Measurements from ENCODE around the gene ASB1. TPM values are rescaled to one million over a fixed set of nuclear protein-coding genes. Genes with fewer than 3 reads are reported as not detected.
"Not testable (repeated sequence)": the region's sequence is repeated elsewhere in the genome, so short reads cannot be mapped to it uniquely, and the experiment has no call there.

Gene ASB1
- total RNA-seq, 2 donors from 2014 or later: 50.2 to 63.3 TPM

GRCh38 chr2:238438856-238439849 lies 12.4 kb downstream of the ASB1 start:
- DNase-seq (ENCODE audit: low spot score) (no peak), ATAC-seq (peak in 1 of 2 donors; percentile 85)
- H3K4me3 Mint-ChIP-seq: peak overlapping the region; percentile 52
- peaks cover 46% of the 10 kb centered on the region in 2 donors for H3K4me1 Mint-ChIP-seq (ENCODE audit: low read depth in 2 of 2)
- peaks cover 30% of the 10 kb centered on the region for H3K36me3 Mint-ChIP-seq
- H3K9me3 Mint-ChIP-seq: no peaks in the 10 kb centered on the region
- H3K27me3 Mint-ChIP-seq: no peaks in the 10 kb centered on the region
- peak overlapping the region in 1 of 2 donors; percentile 61 for H3K27ac Mint-ChIP-seq

GRCh38 chr2:238439917-238440316 lies 13.2 kb downstream of the ASB1 start:
- peak overlapping the region; percentile 52 for H3K4me3 Mint-ChIP-seq
- no peaks in the 10 kb centered on the region for H3K27me3 Mint-ChIP-seq
- peaks cover 35% of the 10 kb centered on the region for H3K36me3 Mint-ChIP-seq
- ATAC-seq (peak in 1 of 2 donors; percentile 49), DNase-seq (ENCODE audit: low spot score) (no peak)
- peaks cover 40 to 46% of the 10 kb centered on the region in 2 donors for H3K4me1 Mint-ChIP-seq (ENCODE audit: low read depth in 2 of 2)
- H3K27ac Mint-ChIP-seq: peak overlapping the region; percentile 23 to 61
- H3K9me3 Mint-ChIP-seq: no peaks in the 10 kb centered on the region

GRCh38 chr2:238440331-238440730 lies 13.6 kb downstream of the ASB1 start:
- H3K4me3 Mint-ChIP-seq: peak overlapping the region; percentile 52
- H3K27ac Mint-ChIP-seq: peak overlapping the region; percentile 23 to 61
- ATAC-seq: no peak

GRCh38 chr2:238440767-238441166 lies 14.0 kb downstream of the ASB1 start:
- H3K36me3 Mint-ChIP-seq: peaks cover 41% of the 10 kb centered on the region
- no peak overlapping the region for H3K4me3 Mint-ChIP-seq
- peaks cover 40 to 46% of the 10 kb centered on the region in 2 donors for H3K4me1 Mint-ChIP-seq (ENCODE audit: low read depth in 2 of 2)
- no peak for ATAC-seq
- no peaks in the 10 kb centered on the region for H3K27me3 Mint-ChIP-seq
- H3K27ac Mint-ChIP-seq: peak overlapping the region; percentile 47 to 61
- no peak for DNase-seq (ENCODE audit: low spot score)
- no peaks in the 10 kb centered on the region for H3K9me3 Mint-ChIP-seq

More at GRCh38 chr2:238440331-238440730, 13.6 kb downstream of the ASB1 start:
- Mint-ChIP-seq H3K4me1 (ENCODE audit: low read depth in 2 of 2) (peaks cover 40 to 46% of the 10 kb centered on the region in 2 donors), H3K27me3 (no peaks in the 10 kb centered on the region), H3K36me3 (peaks cover 37% of the 10 kb centered on the region), H3K9me3 (no peaks in the 10 kb centered on the region)
- DNase-seq (ENCODE audit: low spot score): no peak

GRCh38 chr2:238441262-238442114 lies 14.8 kb downstream of the ASB1 start:
- DNase-seq (ENCODE audit: low spot score) (no peak), ATAC-seq (no peak)
- Mint-ChIP-seq H3K9me3 (no peaks in the 10 kb centered on the region), H3K27ac (peak overlapping the region in 1 of 2 donors; percentile 47), H3K36me3 (peaks cover 39% of the 10 kb centered on the region), H3K4me1 (ENCODE audit: low read depth in 2 of 2) (peaks cover 37 to 40% of the 10 kb centered on the region in 2 donors), H3K27me3 (no peaks in the 10 kb centered on the region), H3K4me3 (no peak overlapping the region)

GRCh38 chr2:238442257-238442656 lies 15.5 kb downstream of the ASB1 start:
- H3K27me3 Mint-ChIP-seq; ATAC-seq; H3K4me3 Mint-ChIP-seq; H3K9me3 Mint-ChIP-seq; DNase-seq (ENCODE audit: low spot score): not testable (repeated sequence)
- Mint-ChIP-seq H3K27ac (peak overlapping the region in 1 of 2 donors; percentile 50), H3K36me3 (peaks cover 39% of the 10 kb centered on the region), H3K4me1 (ENCODE audit: low read depth in 2 of 2) (peaks cover 38 to 43% of the 10 kb centered on the region in 2 donors)

GRCh38 chr2:238444242-238444641 lies 17.5 kb downstream of the ASB1 start:
- Mint-ChIP-seq H3K4me1 (ENCODE audit: low read depth in 2 of 2) (peaks cover 37 to 43% of the 10 kb centered on the region in 2 donors), H3K27ac (no peak overlapping the region), H3K36me3 (peaks cover 34% of the 10 kb centered on the region), H3K27me3 (no peaks in the 10 kb centered on the region), H3K4me3 (no peak overlapping the region), H3K9me3 (no peaks in the 10 kb centered on the region)
- ATAC-seq (no peak), DNase-seq (ENCODE audit: low spot score) (no peak)

GRCh38 chr2:238445409-238446190 lies 18.9 kb downstream of the ASB1 start:
- peaks cover 29 to 33% of the 10 kb centered on the region in 2 donors for H3K4me1 Mint-ChIP-seq (ENCODE audit: low read depth in 2 of 2)
- no peaks in the 10 kb centered on the region for H3K27me3 Mint-ChIP-seq
- ATAC-seq (no peak), DNase-seq (ENCODE audit: low spot score) (no peak)
- H3K27ac Mint-ChIP-seq: no peak overlapping the region
- no peaks in the 10 kb centered on the region for H3K9me3 Mint-ChIP-seq
- no peak overlapping the region for H3K4me3 Mint-ChIP-seq
- H3K36me3 Mint-ChIP-seq: peaks cover 33% of the 10 kb centered on the region

- no peak for ATAC-seq
- Mint-ChIP-seq H3K27me3 (no peaks in the 10 kb centered on the region), H3K4me3 (no peak overlapping the region), H3K36me3 (peaks cover 35% of the 10 kb centered on the region), H3K9me3 (no peaks in the 10 kb centered on the region), H3K4me1 (ENCODE audit: low read depth in 2 of 2) (peaks cover 23 to 34% of the 10 kb centered on the region in 2 donors), H3K27ac (no peak overlapping the region)
- no peak for DNase-seq (ENCODE audit: low spot score)
Observed at GRCh38 chr2:238446371-238446770, 19.6 kb downstream of the ASB1 start.

- ATAC-seq (no peak), DNase-seq (ENCODE audit: low spot score) (no peak)
- H3K4me1 Mint-ChIP-seq (ENCODE audit: low read depth in 2 of 2): peaks cover 12 to 28% of the 10 kb centered on the region in 2 donors
- H3K9me3 Mint-ChIP-seq: no peaks in the 10 kb centered on the region
- no peak overlapping the region for H3K4me3 Mint-ChIP-seq
- H3K36me3 Mint-ChIP-seq: peaks cover 40% of the 10 kb centered on the region
- H3K27ac Mint-ChIP-seq: no peak overlapping the region
- H3K27me3 Mint-ChIP-seq: no peaks in the 10 kb centered on the region
Observed at GRCh38 chr2:238448031-238448955, 21.6 kb downstream of the ASB1 start.

- peaks cover 12 to 26% of the 10 kb centered on the region in 2 donors for H3K4me1 Mint-ChIP-seq (ENCODE audit: low read depth in 2 of 2)
- DNase-seq (ENCODE audit: low spot score) (no peak), ATAC-seq (no peak)
- no peak overlapping the region for H3K27ac Mint-ChIP-seq
- H3K9me3 Mint-ChIP-seq: no peaks in the 10 kb centered on the region
- H3K36me3 Mint-ChIP-seq: peaks cover 38% of the 10 kb centered on the region
- no peak overlapping the region for H3K4me3 Mint-ChIP-seq
- no peaks in the 10 kb centered on the region for H3K27me3 Mint-ChIP-seq
Observed at GRCh38 chr2:238449241-238449640, 22.5 kb downstream of the ASB1 start.

- H3K4me1 Mint-ChIP-seq (ENCODE audit: low read depth in 2 of 2): peaks cover 12 to 26% of the 10 kb centered on the region in 2 donors
- H3K27me3 Mint-ChIP-seq: no peaks in the 10 kb centered on the region
- no peaks in the 10 kb centered on the region for H3K9me3 Mint-ChIP-seq
- H3K36me3 Mint-ChIP-seq: peaks cover 33% of the 10 kb centered on the region
- no peak overlapping the region for H3K4me3 Mint-ChIP-seq
- no peak overlapping the region for H3K27ac Mint-ChIP-seq
- DNase-seq (ENCODE audit: low spot score): no peak
- ATAC-seq: no peak
Observed at GRCh38 chr2:238449909-238450417, 23.2 kb downstream of the ASB1 start.

Measured in natural killer cell treated with Interleukin-12 subunit alpha and Interleukin-12 subunit beta and Interleukin-15 and Interleukin-18, amount 100 ng/mL, for 72 hours (primary cell).